Neural progenitor cell (in vitro differentiated cells): Measurements from ENCODE around the gene NCK2. TPM values are rescaled to one million over a fixed set of nuclear protein-coding genes. Genes with fewer than 3 reads are reported as not detected.

Experiments used
- DNase-seq: peaks from one replicate; pipeline ENCODE4 v3.0.0-alpha.2; 2016; ENCODE audit warnings: low spot score
- H2AFZ ChIP-seq: fragments of 200-600 bp; sonication (generic); replicated peaks from 2 replicates; pipeline ENCODE4 v1.6.1; 2016; ENCODE audit warnings: antibody characterized with exemption
- H3F3A ChIP-seq: fragments of 200-600 bp; sonication (generic); 2 replicates; pipeline ENCODE4 v1.6.1; 2016; ENCODE audit warnings: antibody characterized with exemption, low read depth
- H3K27ac ChIP-seq: fragments of 200-600 bp; sonication (generic); 2 replicates; pipeline ENCODE4 v1.5.1; 2016; ENCODE audit warnings: mild to moderate bottlenecking
- H3K27me3 ChIP-seq: fragments of 200-600 bp; sonication (generic); 2 replicates; pipeline ENCODE4 v1.6.1; 2016; ENCODE audit warnings: mild to moderate bottlenecking, moderate library complexity
- H3K36me3 ChIP-seq: fragments of 200-600 bp; sonication (generic); 2 replicates; pipeline ENCODE4 v1.5.1; 2016
- H3K4me1 ChIP-seq: fragments of 200-600 bp; sonication (generic); 2 replicates; pipeline ENCODE4 v1.6.1; 2016; ENCODE audit warnings: mixed run types
- H3K4me2 ChIP-seq: fragments of 200-600 bp; sonication (generic); 2 replicates; pipeline ENCODE4 v1.6.1; 2016
- H3K4me3 ChIP-seq: fragments of 200-600 bp; sonication (generic); 2 replicates; pipeline ENCODE4 v1.5.1; 2016
- H3K79me2 ChIP-seq: fragments of 200-600 bp; sonication (generic); 2 replicates; pipeline ENCODE4 v1.6.1; 2016; ENCODE audit warnings: low read depth
- H3K9ac ChIP-seq: fragments of 200-600 bp; sonication (generic); 2 replicates; pipeline ENCODE4 v1.6.1; 2016
- H3K9me3 ChIP-seq: fragments of 200-600 bp; sonication (generic); 2 replicates; pipeline ENCODE4 v1.5.1; 2016; ENCODE audit warnings: low read depth
- H4K20me1 ChIP-seq: fragments of 200-600 bp; sonication (generic); 2 replicates; pipeline ENCODE4 v1.6.1; 2016; ENCODE audit warnings: low read depth
- H3K27ac Mint-ChIP-seq: 3 replicates; pipeline ENCODE4 v1.8.0; 2021; ENCODE audit warnings: mixed read lengths
- H3K27me3 Mint-ChIP-seq: 2 replicates; pipeline ENCODE4 v1.8.0; 2022; ENCODE audit warnings: low read depth, mild to moderate bottlenecking, inconsistent platforms, moderate library complexity, mixed read lengths; ENCODE audit not compliant: insufficient read depth
- H3K36me3 Mint-ChIP-seq: 3 replicates; pipeline ENCODE4 v1.8.0; 2021; ENCODE audit warnings: mixed read lengths
- H3K4me1 Mint-ChIP-seq: 3 replicates; pipeline ENCODE4 v1.8.0; 2021; ENCODE audit warnings: mixed read lengths
- H3K4me3 Mint-ChIP-seq: 3 replicates; pipeline ENCODE4 v1.8.0; 2021; ENCODE audit warnings: mild to moderate bottlenecking, moderate library complexity, mixed read lengths
- H3K9me3 Mint-ChIP-seq: 3 replicates; pipeline ENCODE4 v1.8.0; 2020; ENCODE audit warnings: mixed read lengths
- EZH2 ChIP-seq: fragments of 200-600 bp; sonication (generic); IDR thresholded peaks from 2 replicates; pipeline ENCODE4 v1.6.1; 2017; ENCODE audit warnings: antibody characterized with exemption, mild to moderate bottlenecking, moderate library complexity
- EZH2phosphoT487 ChIP-seq: fragments of 200-600 bp; sonication (generic); IDR thresholded peaks from 2 replicates; pipeline ENCODE4 v1.6.1; 2017; ENCODE audit warnings: antibody characterized with exemption
- total RNA-seq: library from RNA; depleted of rRNA; stranded (reverse); fragments of >200 nt; gene quantifications from 2 replicates; pipeline ENCODE4 v1.2.3, GENCODE V29; 2015; ENCODE audit warnings: low replicate concordance
- TF ChIP-seq, protein P1 (sequence below): fragments of 200-600 bp; sonication (generic); IDR thresholded peaks from 2 replicates; pipeline ENCODE4 v1.5.1; 2017; ENCODE audit warnings: antibody characterized with exemption, mild to moderate bottlenecking

The NCK2 gene
- total RNA-seq, 1 donor from 2014 or later = 26.2 TPM

DNA sequence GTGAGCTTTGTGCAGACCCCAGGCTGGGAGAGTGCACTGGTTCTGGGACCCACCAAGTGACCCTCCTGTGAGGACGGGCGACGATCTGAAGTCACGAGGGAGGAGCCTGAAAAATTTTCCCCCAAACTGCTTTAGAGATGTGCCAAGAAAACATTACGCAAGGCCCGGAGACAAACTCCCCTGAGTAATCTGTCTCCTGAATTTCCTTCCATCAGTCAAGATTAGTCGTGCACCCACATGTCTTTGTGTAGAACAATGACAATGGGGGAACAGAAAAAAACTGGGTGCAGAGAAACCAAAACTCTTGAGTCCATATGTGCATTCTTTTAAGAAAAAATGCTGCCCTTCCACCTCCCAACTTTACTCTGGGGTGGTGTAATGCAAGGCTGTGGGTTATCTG, 12.6 kb upstream of the NCK2 start:
- Mint-ChIP-seq H3K27me3 (peaks cover 3% of the 10 kb centered on the region), H3K9me3 (peaks cover 6% of the 10 kb centered on the region), H3K4me1 (no peaks in the 10 kb centered on the region), H3K27ac (no peak overlapping the region), H3K36me3 (no peaks in the 10 kb centered on the region), H3K4me3 (no peak overlapping the region)
- no peaks in the 10 kb centered on the region for H4K20me1 ChIP-seq
- no peaks in the 10 kb centered on the region for H3K36me3 ChIP-seq
- no peak overlapping the region for H2AFZ ChIP-seq
- no peaks in the 10 kb centered on the region for H3K79me2 ChIP-seq
- no peak for DNase-seq
- no peaks in the 10 kb centered on the region for H3F3A ChIP-seq
- H3K4me3 ChIP-seq = no peak overlapping the region
- TF ChIP-seq EZH2phosphoT487 (no peak), EZH2 (no peak)
- TF ChIP-seq, protein P1, sequence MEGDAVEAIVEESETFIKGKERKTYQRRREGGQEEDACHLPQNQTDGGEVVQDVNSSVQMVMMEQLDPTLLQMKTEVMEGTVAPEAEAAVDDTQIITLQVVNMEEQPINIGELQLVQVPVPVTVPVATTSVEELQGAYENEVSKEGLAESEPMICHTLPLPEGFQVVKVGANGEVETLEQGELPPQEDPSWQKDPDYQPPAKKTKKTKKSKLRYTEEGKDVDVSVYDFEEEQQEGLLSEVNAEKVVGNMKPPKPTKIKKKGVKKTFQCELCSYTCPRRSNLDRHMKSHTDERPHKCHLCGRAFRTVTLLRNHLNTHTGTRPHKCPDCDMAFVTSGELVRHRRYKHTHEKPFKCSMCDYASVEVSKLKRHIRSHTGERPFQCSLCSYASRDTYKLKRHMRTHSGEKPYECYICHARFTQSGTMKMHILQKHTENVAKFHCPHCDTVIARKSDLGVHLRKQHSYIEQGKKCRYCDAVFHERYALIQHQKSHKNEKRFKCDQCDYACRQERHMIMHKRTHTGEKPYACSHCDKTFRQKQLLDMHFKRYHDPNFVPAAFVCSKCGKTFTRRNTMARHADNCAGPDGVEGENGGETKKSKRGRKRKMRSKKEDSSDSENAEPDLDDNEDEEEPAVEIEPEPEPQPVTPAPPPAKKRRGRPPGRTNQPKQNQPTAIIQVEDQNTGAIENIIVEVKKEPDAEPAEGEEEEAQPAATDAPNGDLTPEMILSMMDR = no peak
- H3K9ac ChIP-seq = no peak overlapping the region
- H3K9me3 ChIP-seq = no peaks in the 10 kb centered on the region
- H3K27ac ChIP-seq = no peak overlapping the region
- no peak overlapping the region for H3K4me2 ChIP-seq
- H3K4me1 ChIP-seq = no peaks in the 10 kb centered on the region
- H3K27me3 ChIP-seq = no peaks in the 10 kb centered on the region

DNA sequence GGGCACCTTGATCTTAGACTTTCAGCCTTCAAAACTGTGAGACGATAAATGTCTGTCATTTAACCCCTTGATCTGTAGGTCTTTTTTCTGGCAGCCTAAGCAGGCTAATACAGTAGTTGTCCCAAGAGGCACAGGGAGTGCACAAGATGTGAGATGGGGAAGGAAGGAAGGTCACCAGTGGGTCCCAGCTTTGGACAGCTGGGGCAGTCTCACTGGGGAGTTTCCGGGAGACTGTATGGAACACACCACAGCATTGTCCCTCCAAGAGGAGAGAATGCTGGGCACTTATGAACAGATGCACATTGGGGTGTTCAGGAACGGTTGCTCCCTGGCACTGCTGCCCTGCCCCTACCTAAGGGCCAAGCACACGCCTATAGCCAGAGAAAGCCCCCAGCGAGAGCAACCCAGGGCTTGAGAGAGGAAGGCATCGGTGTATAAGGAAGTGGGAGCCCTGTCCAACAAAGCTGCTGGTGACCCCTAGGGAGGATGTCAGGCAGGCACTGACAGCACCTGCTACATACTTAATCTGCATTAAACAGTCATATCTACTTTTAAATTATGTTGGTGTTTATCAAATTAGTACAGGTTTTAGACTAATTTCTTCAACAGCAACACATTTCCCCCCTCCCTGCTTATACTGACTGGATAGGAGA, 11.6 kb upstream of the NCK2 start:
- Histone ChIP-seq H3K9me3 (no peaks in the 10 kb centered on the region), H3K27ac (no peak overlapping the region), H3K36me3 (no peaks in the 10 kb centered on the region), H3K4me2 (no peak overlapping the region), H3F3A (no peaks in the 10 kb centered on the region), H3K9ac (no peak overlapping the region), H3K4me1 (no peaks in the 10 kb centered on the region), H2AFZ (no peak overlapping the region), H3K79me2 (no peaks in the 10 kb centered on the region), H4K20me1 (no peaks in the 10 kb centered on the region), H3K4me3 (no peak overlapping the region), H3K27me3 (no peaks in the 10 kb centered on the region)
- no peak overlapping the region for H3K4me3 Mint-ChIP-seq
- peaks cover 3% of the 10 kb centered on the region for H3K9me3 Mint-ChIP-seq
- DNase-seq = no peak
- peaks cover 2% of the 10 kb centered on the region for H3K27me3 Mint-ChIP-seq
- TF ChIP-seq EZH2phosphoT487 (no peak), EZH2 (no peak)
- TF ChIP-seq, protein P1 = no peak
- H3K27ac Mint-ChIP-seq = no peak overlapping the region
- H3K4me1 Mint-ChIP-seq = no peaks in the 10 kb centered on the region
- H3K36me3 Mint-ChIP-seq = no peaks in the 10 kb centered on the region

DNA sequence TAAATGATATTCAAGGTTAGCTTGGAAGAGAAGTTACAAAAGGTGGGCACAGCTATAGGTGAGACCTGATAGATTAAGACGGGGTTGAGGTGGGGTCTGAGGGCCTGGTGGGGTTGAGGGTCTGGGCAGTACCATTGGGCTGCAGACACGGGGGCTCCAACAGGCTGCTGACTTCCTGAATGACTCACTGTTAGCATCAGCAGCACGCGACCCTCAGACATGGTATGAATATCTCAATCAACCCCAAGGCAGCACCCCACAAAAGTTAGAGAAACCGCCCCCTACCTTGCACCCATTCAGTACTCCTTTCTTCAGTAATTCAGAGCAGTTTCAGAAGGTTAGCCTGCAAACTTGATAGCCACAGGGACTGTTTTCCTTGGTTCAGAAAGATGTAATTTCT, 10.8 kb upstream of the NCK2 start:
- Mint-ChIP-seq H3K4me3 (no peak overlapping the region), H3K4me1 (no peaks in the 10 kb centered on the region)

More for the DNA sequence above, 10.8 kb upstream of the NCK2 start:
- H3K79me2 ChIP-seq = no peaks in the 10 kb centered on the region
- Mint-ChIP-seq H3K9me3 (no peaks in the 10 kb centered on the region), H3K27ac (no peak overlapping the region), H3K36me3 (no peaks in the 10 kb centered on the region), H3K27me3 (peaks cover 2% of the 10 kb centered on the region)
- no peaks in the 10 kb centered on the region for H4K20me1 ChIP-seq
- no peak for DNase-seq
- H3K9me3 ChIP-seq = no peaks in the 10 kb centered on the region
- H3K27ac ChIP-seq = no peak overlapping the region
- H3K27me3 ChIP-seq = no peaks in the 10 kb centered on the region
- H3K9ac ChIP-seq = no peak overlapping the region
- H3K4me3 ChIP-seq = no peak overlapping the region
- no peak overlapping the region for H2AFZ ChIP-seq
- no peaks in the 10 kb centered on the region for H3F3A ChIP-seq
- no peaks in the 10 kb centered on the region for H3K4me1 ChIP-seq
- H3K4me2 ChIP-seq = no peak overlapping the region
- TF ChIP-seq EZH2phosphoT487 = no peak
- no peak for TF ChIP-seq EZH2
- TF ChIP-seq, protein P1 = no peak
- no peaks in the 10 kb centered on the region for H3K36me3 ChIP-seq
